Astrocyte of the spinal cord (primary cell): Measurements from ENCODE around the gene NECTIN2.
"Not testable (repeated sequence)": the region's sequence is repeated elsewhere in the genome, so short reads cannot be mapped to it uniquely, and the experiment has no call there.

Experiments used
- DNase-seq: peaks from one replicate; pipeline ENCODE4 v3.0.0; 2011; ENCODE audit warnings: low read depth, low spot score
- H3K4me3 ChIP-seq: 2 replicates; pipeline ENCODE4 v1.5.1; 2011; ENCODE audit warnings: low read depth, mild to moderate bottlenecking, low read length, moderate library complexity
- in situ Hi-C: cut with HindIII; loops from 2 replicates; pipeline ENCODE4 v1.10.0; 2017; ENCODE audit warnings: low sequenced_read_pairs
- TF ChIP-seq, protein P1 (sequence below): IDR thresholded peaks from 2 replicates; pipeline ENCODE4 v1.5.1; 2012; ENCODE audit warnings: low read depth, mild to moderate bottlenecking, low read length, inconsistent platforms

Gene NECTIN2

DNA sequence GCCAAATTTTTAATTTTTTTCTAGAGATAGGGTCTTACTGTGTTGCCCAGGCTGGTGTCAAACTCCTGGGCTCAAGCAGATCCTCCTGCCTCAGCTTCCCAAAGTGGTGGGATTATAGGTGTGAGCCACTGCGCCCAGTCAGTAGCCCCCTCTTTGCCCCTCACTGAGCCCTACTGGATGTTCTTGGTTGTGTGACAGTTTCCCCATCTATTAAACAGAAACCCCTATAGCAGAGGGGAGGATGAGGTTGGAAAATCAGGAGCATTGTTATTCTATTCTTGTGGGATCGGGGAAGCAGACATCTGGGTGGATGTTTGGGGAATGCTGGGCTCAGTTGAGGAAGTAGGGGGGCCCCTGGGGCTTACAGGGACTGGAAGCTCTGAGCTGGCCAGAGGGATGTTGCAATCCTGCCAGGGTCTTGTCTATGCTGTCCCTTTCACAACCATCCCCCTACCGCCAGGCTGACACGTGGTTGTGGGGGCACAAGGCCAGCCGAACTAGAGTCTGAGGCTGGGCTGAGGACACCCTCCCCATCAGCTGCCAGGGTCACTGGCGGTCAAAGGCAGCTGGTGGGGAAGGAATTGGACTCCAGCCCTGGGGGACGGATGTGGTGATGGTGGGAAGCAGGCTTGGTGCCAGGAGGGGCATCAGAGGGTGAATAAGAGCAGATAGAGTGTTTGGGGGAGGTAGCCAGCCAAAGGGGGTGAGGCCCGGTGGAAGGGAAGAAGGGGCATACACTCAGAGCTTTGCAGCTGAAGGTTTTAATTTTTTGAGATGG is 79.2 kb downstream of the NECTIN2 start:
- TF ChIP-seq, protein P1, sequence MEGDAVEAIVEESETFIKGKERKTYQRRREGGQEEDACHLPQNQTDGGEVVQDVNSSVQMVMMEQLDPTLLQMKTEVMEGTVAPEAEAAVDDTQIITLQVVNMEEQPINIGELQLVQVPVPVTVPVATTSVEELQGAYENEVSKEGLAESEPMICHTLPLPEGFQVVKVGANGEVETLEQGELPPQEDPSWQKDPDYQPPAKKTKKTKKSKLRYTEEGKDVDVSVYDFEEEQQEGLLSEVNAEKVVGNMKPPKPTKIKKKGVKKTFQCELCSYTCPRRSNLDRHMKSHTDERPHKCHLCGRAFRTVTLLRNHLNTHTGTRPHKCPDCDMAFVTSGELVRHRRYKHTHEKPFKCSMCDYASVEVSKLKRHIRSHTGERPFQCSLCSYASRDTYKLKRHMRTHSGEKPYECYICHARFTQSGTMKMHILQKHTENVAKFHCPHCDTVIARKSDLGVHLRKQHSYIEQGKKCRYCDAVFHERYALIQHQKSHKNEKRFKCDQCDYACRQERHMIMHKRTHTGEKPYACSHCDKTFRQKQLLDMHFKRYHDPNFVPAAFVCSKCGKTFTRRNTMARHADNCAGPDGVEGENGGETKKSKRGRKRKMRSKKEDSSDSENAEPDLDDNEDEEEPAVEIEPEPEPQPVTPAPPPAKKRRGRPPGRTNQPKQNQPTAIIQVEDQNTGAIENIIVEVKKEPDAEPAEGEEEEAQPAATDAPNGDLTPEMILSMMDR = no peak
- in situ Hi-C loops = no loop called here
- no peak overlapping the region for H3K4me3 ChIP-seq
- DNase-seq = peak; percentile 18

DNA sequence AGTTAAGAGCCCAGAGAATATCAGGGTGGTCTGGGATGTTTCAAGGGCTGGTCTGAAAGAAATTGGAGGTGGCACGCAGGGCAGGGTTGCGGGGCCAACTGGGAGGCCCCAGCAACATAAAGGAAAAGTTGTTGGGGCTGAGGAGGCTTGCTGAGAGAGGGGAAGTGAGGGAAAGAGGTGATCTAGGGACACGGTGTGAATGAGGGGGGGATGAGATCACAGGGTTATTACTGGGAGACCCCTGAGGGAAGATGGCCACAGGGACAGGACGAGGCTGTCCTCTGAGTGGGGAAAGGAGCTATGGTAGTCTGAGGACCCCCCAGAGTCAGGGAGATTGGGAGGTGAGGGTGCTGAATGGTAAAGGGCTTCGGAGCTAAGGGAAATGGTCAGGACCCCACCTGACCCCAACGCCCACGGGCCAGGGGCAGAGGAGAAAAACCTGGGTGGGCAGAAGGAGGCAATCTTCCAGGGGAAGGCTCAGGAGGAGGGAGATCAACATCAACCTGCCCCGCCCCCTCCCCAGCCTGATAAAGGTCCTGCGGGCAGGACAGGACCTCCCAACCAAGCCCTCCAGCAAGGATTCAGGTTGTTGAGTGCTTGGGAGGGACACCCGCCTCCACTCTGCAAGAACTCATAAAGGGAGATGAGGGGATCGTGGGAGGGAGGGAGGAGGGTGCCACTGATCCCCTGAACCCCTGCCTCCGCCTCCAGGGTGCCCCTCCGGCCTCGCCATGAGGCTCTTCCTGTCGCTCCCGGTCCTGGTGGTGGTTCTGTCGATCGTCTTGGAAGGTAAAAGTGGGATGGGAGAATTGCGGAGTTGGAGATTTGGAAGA is 80.4 kb downstream of the NECTIN2 start:
- in situ Hi-C loops, H3K4me3 ChIP-seq, DNase-seq: not testable (repeated sequence)

DNA sequence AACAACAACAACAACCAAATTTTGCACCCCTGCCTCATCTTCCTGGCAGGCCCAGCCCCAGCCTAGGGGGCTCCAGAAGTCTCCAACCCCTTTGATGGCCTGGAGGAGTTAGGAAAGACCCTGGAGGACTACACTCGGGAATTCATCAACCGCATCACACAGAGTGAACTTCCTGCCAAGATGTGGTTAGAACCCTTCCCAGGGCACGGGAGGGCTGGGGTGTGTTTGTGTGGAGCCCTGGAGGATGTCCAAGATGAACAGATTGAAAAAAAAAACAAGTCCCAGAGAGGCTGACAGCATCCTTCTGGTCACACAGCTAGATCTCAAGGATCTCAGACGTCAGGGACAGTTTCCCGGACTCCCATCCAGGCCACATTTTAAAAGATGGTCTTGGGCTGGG is 81.6 kb downstream of the NECTIN2 start:
- in situ Hi-C loops = no loop called here
- DNase-seq = peak; percentile 63
- no peak overlapping the region for H3K4me3 ChIP-seq
- TF ChIP-seq, protein P1 = no peak

DNA sequence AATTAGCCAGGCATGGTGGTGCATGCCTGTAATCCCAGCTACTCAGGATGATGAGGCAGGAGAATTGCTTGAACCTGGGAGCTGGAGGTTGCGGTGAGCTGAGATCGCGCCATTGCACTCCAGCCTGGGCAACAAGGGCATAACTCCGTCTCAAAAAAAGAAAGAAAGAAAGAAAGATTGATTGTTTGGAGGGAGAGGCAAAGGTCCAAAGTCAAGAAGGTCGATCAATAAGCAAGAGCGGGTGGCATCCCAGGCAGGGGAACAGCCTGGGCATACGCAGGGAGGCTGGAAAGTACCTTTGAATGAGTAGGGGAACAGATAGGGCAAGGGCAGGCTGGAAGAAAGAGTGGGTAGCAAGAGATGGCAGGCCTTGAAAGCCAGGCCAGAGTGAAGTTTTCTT is 84.0 kb downstream of the NECTIN2 start:
- in situ Hi-C loops = no loop called here
- TF ChIP-seq, protein P1 = no peak
- DNase-seq = no peak
- H3K4me3 ChIP-seq = no peak overlapping the region

DNA sequence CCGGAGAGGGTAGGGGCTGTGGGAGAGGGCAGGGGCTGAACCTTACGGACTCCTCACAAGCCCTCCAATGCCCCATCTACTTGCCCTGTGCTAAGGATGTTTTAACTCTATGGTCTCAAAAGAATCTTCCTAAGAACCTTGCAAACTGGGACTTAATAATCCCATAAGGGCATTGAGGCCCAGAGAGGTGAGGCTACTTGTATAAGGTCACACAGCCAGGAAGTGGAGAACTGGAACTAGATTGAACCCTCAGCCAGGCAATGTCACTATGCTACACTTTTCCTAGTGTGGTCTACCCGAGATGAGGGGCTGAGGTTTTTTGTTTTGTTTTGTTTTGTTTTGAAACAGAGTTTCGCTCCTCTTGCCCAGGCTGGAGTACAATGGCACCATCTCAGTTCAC is 85.4 kb downstream of the NECTIN2 start:
- TF ChIP-seq, protein P1 = no peak

More for the DNA sequence above, 85.4 kb downstream of the NECTIN2 start:
- no peak for DNase-seq
- in situ Hi-C loops = no loop called here
- H3K4me3 ChIP-seq = no peak overlapping the region
